Colonic mucosa (tissue), 4 donors: ENCODE measurements around the gene ATF3. TPM values are rescaled to one million over a fixed set of nuclear protein-coding genes. Genes with fewer than 3 reads are reported as not detected.

ENCODE experiments used
- DNase-seq: peaks from one replicate; pipeline ENCODE4 v3.0.0-alpha.2; 2020
- H3K27ac ChIP-seq: fragments of 200-600 bp; one replicate; pipeline ENCODE4 v1.8.0; 2021
- H3K27me3 ChIP-seq: fragments of 200-600 bp; one replicate; pipeline ENCODE4 v1.8.0; 2021
- H3K36me3 ChIP-seq: fragments of 200-600 bp; one replicate; pipeline ENCODE4 v1.8.0; 2021
- H3K4me1 ChIP-seq: fragments of 200-600 bp; one replicate; pipeline ENCODE4 v1.8.0; 2021; ENCODE audit warnings: mild to moderate bottlenecking
- H3K4me3 ChIP-seq: fragments of 200-600 bp; one replicate; pipeline ENCODE4 v1.8.0; 2021
- H3K9ac ChIP-seq, 2 donors: one replicate each; pipeline ENCODE4 v1.7.0; 2013; ENCODE audit warnings: control low read depth in 2 of 2, low read depth in 2 of 2, low read length in 2 of 2
- H3K9me3 ChIP-seq: fragments of 200-600 bp; one replicate; pipeline ENCODE4 v1.8.0; 2021
- CTCF ChIP-seq: fragments of 200-600 bp; IDR thresholded peaks from one replicate; pipeline ENCODE4 v1.8.0; 2022; ENCODE audit warnings: antibody characterized with exemption, mild to moderate bottlenecking
- intact Hi-C: fragments of 100-400 bp; cut with DNase I; formaldehyde crosslinking; loops from one replicate; pipeline ENCODE4 v1.14.1; 2022
- total RNA-seq, 2 donors: library from RNA; stranded (reverse); fragmentation: NEBNext Ultra II Directional in 1 of 2; extraction: Animal tissue kit (Norgen Biotek cat#: 25700) in 1 of 2; gene quantifications; one replicate each; pipeline ENCODE4 v1.2.1, GENCODE V29; 2021
- donor health status: healthy.
- donor health status: DM: no; HTN: no; CAD: no.
- donor health status: DM: no; HTN: no; CAD: no.

Gene ATF3
- total RNA-seq, 2 donors from 2014 or later: 17.7 to 34.0 TPM

GRCh38 chr1:212621043-212621948 is 12.7 kb downstream of the ATF3 start:
- Histone ChIP-seq H3K4me1 (no peaks in the 10 kb centered on the region), H3K9ac (no peak overlapping the region), H3K4me3 (no peak overlapping the region), H3K27me3 (no peaks in the 10 kb centered on the region), H3K27ac (no peak overlapping the region), H3K9me3 (no peaks in the 10 kb centered on the region), H3K36me3 (no peaks in the 10 kb centered on the region)
- TF ChIP-seq CTCF: no peak
- no peak for DNase-seq
- intact Hi-C loops: no loop called here

- intact Hi-C loops: no loop called here
- no peak for DNase-seq
- no peak overlapping the region for H3K9ac ChIP-seq
- no peaks in the 10 kb centered on the region for H3K36me3 ChIP-seq
- TF ChIP-seq CTCF: no peak
- no peaks in the 10 kb centered on the region for H3K27me3 ChIP-seq
- H3K9me3 ChIP-seq: no peaks in the 10 kb centered on the region
- H3K27ac ChIP-seq: no peak overlapping the region
- H3K4me3 ChIP-seq: no peak overlapping the region
- no peaks in the 10 kb centered on the region for H3K4me1 ChIP-seq
Measured at GRCh38 chr1:212621949-212622305, 13.4 kb downstream of the ATF3 start.

- Histone ChIP-seq H3K4me3 (no peak overlapping the region), H3K36me3 (no peaks in the 10 kb centered on the region), H3K4me1 (no peaks in the 10 kb centered on the region), H3K27me3 (no peaks in the 10 kb centered on the region), H3K9ac (no peak overlapping the region), H3K9me3 (no peaks in the 10 kb centered on the region), H3K27ac (no peak overlapping the region)
- no peak for DNase-seq
- TF ChIP-seq CTCF: no peak
- intact Hi-C loops: no loop called here
Measured at GRCh38 chr1:212622467-212622866, 13.9 kb downstream of the ATF3 start.

GRCh38 chr1:212622906-212623305 is 14.3 kb downstream of the ATF3 start:
- no peaks in the 10 kb centered on the region for H3K36me3 ChIP-seq
- H3K9me3 ChIP-seq: no peaks in the 10 kb centered on the region
- no peak for DNase-seq
- no peaks in the 10 kb centered on the region for H3K4me1 ChIP-seq
- no peak overlapping the region for H3K9ac ChIP-seq
- no peak overlapping the region for H3K4me3 ChIP-seq
- H3K27me3 ChIP-seq: no peaks in the 10 kb centered on the region
- H3K27ac ChIP-seq: no peak overlapping the region
- intact Hi-C loops: no loop called here
- no peak for TF ChIP-seq CTCF

- Histone ChIP-seq H3K9ac (no peak overlapping the region), H3K36me3 (no peaks in the 10 kb centered on the region), H3K9me3 (no peaks in the 10 kb centered on the region), H3K4me1 (no peaks in the 10 kb centered on the region), H3K27me3 (no peaks in the 10 kb centered on the region), H3K27ac (no peak overlapping the region), H3K4me3 (no peak overlapping the region)
- intact Hi-C loops: no loop called here
- no peak for TF ChIP-seq CTCF
- DNase-seq: no peak
Measured at GRCh38 chr1:212623603-212624002, 15.0 kb downstream of the ATF3 start.
